ENCODE data around the gene HLTF.
"Not testable (repeated sequence)": the region's sequence is repeated elsewhere in the genome, so short reads cannot be mapped to it uniquely, and the experiment has no call there.

Gene HLTF

GRCh38 chr3:149086232-149086988 is at the start of gene HLTF:
Gene HLTF (minus strand): TSS chr3:149086533. CDS start chr3:149086336, 197 bp downstream.
- peak; percentile 85 for DNase-seq (ENCODE audit: low read depth)

- no peak for DNase-seq (ENCODE audit: low read depth)
Measured at GRCh38 chr3:149134575-149134974, 48.2 kb upstream of the HLTF start.

DNA sequence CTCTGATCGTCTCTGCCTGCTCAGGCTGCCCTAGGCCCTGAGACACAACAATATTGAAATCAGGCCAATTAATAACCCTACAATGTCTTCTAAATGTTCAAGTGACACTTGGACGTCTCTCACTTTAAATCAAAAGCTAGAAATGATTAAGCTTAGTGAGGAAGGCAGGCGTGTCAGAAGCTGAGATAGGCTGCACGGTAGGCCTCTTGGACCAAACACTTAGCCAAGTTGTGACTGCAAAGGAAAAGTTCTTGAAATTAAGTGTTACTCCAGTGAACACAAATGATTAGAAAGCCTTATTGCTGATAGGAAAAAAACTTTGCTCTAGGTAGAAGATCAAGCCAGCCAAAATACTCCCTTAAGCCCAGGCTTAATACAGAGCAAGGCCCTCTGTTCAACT is 45.3 kb upstream of the HLTF start:
- no peak for DNase-seq (ENCODE audit: low read depth)

- DNase-seq (ENCODE audit: low read depth), result peak; percentile 71
Measured at GRCh38 chr3:149129326-149130205, 43.2 kb upstream of the HLTF start, which contains the start of gene HPS3. Gene HPS3 (plus strand): TSS chr3:149129638. CDS start chr3:149129724, 86 bp downstream.

- DNase-seq (ENCODE audit: low read depth), result no peak
Measured at GRCh38 chr3:149128821-149129220, 42.5 kb upstream of the HLTF start.

GRCh38 chr3:149122721-149123578 is 36.6 kb upstream of the HLTF start:
- no peak for DNase-seq (ENCODE audit: low read depth)

DNA sequence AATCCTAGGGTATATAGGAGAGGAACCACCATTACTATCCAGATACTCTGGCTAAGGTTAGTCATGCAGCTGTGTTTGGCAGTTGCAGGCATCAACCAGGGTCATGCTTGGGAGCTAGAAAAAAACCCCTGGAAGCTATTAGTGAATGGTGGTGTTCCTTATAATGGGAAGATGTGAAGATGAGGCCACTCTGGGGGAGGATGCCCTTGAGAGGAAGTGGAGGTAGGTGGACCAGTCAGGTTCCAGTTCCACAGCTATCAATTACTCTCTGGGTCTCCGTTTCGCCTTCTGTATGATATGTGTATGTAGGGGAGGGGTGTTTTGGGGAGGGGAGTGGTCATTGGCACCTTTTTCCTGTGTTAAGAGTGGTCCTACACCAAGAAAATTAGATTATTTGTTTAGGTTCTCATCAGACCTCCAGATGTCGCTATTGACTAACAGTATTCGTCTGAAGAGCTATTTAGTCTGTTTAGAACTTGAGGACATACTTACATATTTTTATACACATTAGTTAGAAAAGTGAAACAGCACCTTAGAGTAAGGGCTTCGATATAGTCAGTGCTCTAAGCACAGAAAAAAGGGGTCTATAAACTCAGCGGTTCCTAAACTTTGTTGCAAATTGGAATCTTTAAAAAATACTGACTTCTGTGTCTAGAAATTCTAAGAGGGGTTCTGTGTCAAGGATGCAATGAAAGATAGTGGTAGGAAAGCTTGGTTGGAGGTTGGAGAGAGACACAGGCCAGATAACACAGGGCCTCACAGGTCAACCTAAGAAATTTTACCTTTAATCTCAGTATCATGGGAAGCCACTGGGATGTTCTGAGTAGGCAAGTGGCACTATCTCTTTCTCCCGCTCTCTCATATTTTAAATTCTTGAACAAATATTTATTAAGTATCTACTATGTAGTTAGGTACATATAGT is 34.0 kb upstream of the HLTF start:
- no peak for DNase-seq (ENCODE audit: low read depth)

DNA sequence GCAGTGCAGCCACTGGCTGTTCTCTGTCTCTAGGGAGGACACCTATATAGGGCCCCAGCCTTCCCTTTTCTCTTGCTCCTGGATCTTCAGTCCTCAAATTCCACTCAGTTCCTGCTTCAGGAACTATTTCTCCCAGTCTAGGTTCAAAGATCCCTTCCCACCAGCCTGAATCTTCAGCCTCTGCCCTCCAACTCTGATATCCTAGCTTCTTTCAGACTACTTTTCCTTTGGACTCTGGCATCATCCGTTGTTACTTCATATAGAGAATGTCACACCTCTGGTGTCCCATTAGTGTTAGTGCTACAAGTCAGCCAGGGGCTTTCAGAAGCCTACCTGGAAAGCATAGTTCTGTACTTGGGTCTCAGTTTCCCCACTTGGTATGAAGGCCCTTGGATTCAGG is 33.1 kb upstream of the HLTF start:
- DNase-seq (ENCODE audit: low read depth), result no peak

- DNase-seq (ENCODE audit: low read depth), result no peak
Measured at GRCh38 chr3:149118724-149119123, 32.4 kb upstream of the HLTF start.

DNA sequence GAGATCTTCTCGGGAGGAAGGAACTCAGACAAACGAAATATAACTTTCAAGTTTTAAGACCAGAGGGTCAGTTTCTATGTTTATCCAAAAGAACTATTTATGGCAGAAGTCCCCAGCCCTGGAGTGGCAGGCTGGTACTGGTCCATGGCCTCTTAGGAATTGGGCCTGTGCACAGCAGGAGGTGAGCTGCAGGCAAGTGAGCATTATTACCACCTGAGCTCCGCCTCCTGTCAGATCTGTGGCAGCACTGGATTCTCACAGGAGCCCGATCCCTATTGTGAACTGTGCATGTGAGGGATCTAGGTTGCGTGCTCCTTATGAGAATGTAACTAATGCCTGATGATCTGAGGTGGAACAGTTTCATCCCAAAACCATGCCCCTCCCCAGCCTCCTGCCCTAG is 28.8 kb upstream of the HLTF start:
- no peak for DNase-seq (ENCODE audit: low read depth)

DNA sequence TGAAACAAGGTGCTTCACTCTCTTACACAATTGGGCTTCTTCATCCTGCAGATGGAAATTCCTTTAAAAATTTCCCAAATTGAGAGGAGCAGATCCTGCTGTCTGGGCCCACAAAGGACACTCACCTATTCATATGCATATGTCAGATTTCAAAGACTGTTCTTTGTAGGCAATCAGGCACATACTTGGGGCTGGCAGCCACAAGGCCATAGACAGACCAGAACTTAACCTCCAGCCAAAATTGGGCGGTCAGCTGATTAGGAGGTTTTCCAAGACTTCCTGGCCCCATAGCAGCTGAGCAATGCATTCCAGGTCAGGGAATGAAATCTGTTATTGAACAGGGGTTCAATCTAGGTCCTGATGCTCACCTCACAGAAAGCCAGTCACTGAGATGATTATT is 28.1 kb upstream of the HLTF start:
- no peak for DNase-seq (ENCODE audit: low read depth)

GRCh38 chr3:149104484-149104883 is 18.2 kb upstream of the HLTF start:
- no peak for DNase-seq (ENCODE audit: low read depth)

GRCh38 chr3:149101641-149102040 is 15.3 kb upstream of the HLTF start:
- DNase-seq (ENCODE audit: low read depth), result no peak

DNA sequence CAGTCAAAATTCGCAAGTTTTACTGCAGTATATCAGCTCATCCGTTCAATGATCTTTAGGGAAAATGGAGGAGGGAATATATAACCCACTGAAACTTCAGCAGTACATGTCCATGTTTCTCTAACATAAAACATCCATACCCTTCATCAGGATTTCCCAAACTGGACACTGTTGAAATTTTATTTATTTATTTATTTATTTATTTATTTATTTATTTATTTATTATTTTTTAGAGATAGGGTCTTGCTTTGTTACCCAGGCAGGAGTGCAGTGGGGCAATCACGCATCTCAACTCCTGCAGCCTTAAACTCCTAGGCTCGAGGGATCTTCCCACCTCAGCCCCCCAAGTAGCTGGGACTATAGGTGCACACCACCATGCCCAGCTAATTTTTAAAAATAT is 14.8 kb upstream of the HLTF start:
- no peak for DNase-seq (ENCODE audit: low read depth)

- not testable (repeated sequence) for DNase-seq (ENCODE audit: low read depth)
Measured at GRCh38 chr3:149097987-149098386, 11.7 kb upstream of the HLTF start.

DNA sequence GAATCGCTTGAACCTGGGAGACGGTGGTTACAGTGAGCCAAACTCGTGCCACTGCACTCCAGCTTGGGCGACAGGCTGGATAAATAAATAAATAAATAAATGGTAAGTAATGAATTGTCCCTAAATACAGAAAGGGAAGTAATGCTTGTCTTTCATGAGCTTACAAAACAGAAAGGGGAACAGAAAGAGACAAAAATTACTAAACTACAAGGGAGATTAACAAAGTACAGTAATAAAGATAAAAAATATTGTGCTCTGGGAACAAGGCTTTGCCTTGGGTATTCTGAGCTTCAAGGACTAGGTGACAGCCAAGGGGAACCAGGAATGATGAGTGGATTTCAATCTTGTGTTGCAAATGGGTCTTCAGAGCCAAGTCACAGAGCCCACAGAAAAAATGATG is 9.2 kb upstream of the HLTF start:
- no peak for DNase-seq (ENCODE audit: low read depth)

- no peak for DNase-seq (ENCODE audit: low read depth)
Measured at GRCh38 chr3:149091983-149092382, 5.7 kb upstream of the HLTF start.

DNA sequence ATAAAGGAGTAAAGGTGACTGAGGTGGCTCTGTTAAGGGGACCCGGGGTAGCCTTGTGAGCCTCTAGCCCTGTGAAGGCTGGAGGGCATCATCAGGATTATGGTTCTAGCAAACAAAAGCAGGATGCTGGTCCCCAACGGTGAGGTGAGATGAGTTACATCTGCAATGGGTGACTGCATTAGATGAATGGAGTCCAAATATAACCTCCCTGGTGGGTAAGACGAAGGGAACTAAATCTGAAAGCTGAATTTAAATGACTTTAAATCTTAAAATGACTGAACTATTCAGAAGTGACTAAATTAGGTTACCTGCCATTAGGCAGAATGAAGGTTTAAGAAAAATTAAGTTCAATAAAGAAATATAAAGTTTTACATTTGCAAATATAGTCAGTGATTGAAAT is 4.6 kb upstream of the HLTF start:
- no peak for DNase-seq (ENCODE audit: low read depth)

GRCh38 chr3:149090461-149090860 is 4.1 kb upstream of the HLTF start:
- DNase-seq (ENCODE audit: low read depth), result no peak

- DNase-seq (ENCODE audit: low read depth), result no peak
Measured at GRCh38 chr3:149089395-149089794, 3.1 kb upstream of the HLTF start.

GRCh38 chr3:149087208-149087607 is 875 bp upstream of the HLTF start:
- no peak for DNase-seq (ENCODE audit: low read depth)

Measured in activated T-cell treated with anti-CD3 and anti-CD28 coated beads for 1 hour (primary cell).